NCI-H2171 treated with DMSO at 0.1 percent for 48 hours (cell line): Measurements from ENCODE around the gene MYBPH.

Source experiments
- DNase-seq: peaks from one replicate; lab custom pipeline; 2025; lab: John Stamatoyannopoulos, UW

The MYBPH gene

GRCh38 chr1:203175237-203175826, at the start of gene MYBPH:
MYBPH (minus strand) TSS chr1:203175826; CDS start chr1:203175755, 71 bp downstream.
- DNase-seq = no peak

DNA sequence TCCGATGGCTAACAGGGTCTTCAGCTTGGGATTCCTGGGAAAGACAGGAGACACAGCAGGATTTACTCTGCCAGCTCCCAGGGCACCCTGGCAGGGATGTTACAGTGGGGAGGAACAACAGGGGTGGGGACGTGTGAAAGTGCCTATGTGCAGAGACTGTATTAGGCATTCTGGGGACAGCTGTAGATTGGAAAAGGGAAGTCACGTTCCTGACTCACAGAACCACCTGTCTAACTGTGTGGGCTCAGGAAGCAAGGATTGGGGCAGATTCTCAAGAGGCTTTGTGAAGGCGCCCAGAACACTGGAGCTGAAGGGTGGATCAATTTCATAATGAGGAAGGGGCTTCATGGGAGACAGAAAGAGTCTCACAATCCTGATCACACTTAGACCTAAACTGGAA, 49.4 kb upstream of the MYBPH start:
- no peak for DNase-seq

- no peak for DNase-seq
Observed at GRCh38 chr1:203223012-203223775, 47.6 kb upstream of the MYBPH start.

DNA sequence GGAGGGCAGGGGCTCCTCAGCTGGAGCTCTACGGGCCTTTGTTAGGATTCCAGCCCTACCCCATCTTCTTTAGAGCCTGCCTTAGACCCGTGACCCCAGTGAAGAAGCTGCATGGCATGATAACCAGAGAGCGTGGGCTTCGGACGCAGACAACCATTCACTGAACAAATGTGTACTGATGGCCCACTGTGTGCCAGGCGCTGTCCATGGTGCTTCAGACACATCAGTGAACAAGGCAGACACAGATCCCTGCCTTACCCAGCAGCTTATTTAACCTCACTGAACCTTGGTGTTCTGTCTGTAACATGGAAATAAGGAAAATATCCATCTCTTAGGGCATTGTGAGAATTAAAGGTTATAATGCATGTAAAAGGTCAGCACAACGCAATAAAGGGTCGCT, 44.3 kb upstream of the MYBPH start:
- DNase-seq = no peak

GRCh38 chr1:203219171-203219570, 43.5 kb upstream of the MYBPH start:
- DNase-seq = no peak

DNA sequence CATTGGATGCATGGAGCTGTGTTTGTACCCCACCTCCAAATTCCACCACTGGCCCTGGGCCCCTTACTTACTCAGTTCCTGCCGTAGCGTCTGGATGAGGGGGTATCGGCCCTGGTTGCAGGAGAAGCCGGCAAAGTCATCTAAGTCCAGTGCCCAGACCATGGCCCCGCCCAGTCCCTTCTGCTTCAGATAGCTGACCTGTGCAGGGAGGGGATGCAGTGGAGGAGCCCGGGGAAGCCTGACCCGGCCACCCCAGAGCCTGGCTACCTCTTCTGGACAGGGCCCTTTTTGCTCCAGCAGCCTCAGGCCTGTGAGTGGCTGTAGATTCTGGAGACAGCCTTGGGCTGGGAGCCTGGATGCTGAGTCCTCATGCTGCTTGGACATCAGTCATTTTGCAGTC, 42.0 kb upstream of the MYBPH start:
- no peak for DNase-seq

- peak; percentile 60 for DNase-seq
Observed at GRCh38 chr1:203217139-203217655, 41.6 kb upstream of the MYBPH start.

DNA sequence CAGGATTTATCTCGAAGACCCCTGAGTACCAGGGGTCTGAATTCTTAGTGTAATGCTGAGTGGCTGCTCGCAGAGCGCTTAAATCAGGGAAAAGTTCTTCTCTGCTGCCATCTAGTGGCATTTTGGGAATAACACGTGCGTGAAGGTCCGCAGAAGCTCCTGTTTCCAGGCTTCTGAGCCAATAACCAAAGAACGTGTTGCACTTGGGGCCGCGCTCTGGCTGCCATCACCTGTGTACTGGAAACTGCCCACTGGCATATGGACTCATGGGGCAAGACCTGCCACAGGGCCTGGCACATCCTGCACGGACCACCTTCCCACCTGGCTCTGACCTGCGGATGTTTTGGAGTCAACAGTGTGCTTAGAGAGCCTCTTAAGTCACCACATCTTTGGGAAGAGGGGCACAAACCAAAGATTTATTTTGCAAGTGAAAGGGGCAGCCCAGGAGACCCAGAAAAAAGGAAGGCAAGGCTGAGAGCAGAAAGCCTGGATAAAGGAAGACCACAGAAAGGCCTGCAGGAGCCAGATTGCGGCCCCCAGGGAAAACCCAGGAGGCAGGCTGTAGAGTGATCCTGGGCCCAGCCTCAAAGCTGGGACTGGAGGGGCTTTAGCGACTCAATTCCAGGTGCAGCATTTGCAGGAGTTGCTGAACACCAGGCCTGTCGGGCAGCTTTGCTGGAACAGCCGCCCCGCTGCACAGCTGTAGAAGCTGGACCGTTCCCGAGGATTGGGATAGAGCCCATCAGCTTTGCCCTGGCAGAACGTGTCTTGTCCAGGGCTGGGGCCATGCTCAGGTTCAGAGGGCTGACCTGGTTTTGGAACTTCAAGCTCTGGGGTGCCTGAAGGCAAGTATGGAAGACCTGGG, 40.9 kb upstream of the MYBPH start:
- DNase-seq = peak; percentile 83

GRCh38 chr1:203215573-203215972, 39.9 kb upstream of the MYBPH start:
- peak; percentile 42 for DNase-seq

GRCh38 chr1:203214871-203215270, 39.2 kb upstream of the MYBPH start:
- no peak for DNase-seq

- no peak for DNase-seq
Observed at GRCh38 chr1:203213126-203213525, 37.5 kb upstream of the MYBPH start.

DNA sequence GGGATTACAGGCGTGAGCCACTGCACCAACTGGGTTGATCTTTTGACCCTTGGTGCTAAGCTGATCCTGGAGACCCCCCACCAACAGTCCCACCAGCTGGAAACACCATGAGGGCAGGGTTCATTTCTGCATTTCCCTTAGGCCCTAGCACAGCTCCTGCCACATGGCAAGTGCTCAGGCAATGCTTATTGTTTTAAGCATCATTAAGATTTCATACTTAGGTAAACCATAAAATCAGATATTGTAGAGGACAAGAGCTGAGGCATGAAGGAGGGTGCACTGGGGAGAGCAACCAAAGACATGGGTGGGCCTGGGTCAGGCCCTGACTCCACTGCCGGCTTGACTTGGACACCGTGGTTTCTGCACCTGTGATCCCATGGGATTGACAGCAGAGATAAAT, 36.2 kb upstream of the MYBPH start:
- no peak for DNase-seq

DNA sequence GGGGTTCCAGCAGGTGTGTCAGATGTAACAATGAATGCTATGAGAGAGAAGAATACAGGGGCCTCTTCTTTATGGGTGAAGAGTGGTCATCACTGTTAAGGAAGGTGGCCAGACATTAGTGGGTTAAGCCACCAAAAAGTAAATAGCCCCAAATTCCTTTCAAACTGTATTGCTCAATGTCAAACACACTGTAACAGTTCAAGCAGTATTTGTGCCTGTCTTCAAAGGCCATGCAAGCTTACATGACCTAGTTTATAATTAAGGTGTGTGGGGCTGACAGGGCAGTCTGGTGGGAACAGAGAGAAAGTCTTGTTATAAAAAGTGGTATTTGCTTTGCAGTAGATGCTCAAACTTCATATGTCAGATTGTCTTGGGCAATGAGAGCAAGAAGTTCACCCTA, 35.4 kb upstream of the MYBPH start:
- DNase-seq = no peak

DNA sequence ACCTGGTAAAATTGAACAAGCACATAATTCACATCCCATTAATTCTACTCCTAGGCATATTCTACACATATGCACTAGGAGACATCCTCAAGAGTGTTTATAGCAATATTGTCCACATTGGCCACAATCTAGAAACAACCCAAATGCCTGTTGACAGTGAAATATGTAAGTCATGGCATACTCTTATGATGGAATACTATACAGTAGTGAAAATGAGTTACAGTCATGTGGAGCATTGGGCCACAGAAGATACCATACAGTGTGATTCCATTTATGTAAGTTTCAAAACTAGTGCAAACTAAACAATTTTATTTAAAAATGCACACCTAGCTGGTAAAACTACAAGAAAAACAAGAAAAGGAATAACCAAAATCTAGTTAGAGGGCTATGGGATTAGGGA, 34.7 kb upstream of the MYBPH start:
- no peak for DNase-seq

GRCh38 chr1:203208181-203208580, 32.6 kb upstream of the MYBPH start:
- DNase-seq = no peak

DNA sequence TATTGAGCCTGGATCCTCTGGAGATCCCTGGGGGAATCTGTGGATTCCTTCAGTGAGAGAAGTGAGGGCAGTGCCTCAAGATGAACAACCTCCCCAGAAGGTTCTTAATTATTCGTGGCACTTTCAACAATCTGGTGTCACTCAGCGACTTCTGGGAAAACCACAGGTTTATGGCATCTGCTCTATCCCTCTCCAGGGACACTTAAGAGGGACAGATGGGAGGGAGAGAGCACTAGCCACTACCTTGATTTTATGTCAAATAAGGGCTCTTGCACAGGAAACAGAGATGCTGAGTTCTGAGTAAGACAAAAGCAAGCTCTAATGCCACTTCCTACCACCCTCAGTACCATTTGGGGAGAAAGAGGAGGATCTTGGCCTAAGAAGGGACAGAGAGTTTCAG, 32.1 kb upstream of the MYBPH start:
- DNase-seq = peak; percentile 85

DNA sequence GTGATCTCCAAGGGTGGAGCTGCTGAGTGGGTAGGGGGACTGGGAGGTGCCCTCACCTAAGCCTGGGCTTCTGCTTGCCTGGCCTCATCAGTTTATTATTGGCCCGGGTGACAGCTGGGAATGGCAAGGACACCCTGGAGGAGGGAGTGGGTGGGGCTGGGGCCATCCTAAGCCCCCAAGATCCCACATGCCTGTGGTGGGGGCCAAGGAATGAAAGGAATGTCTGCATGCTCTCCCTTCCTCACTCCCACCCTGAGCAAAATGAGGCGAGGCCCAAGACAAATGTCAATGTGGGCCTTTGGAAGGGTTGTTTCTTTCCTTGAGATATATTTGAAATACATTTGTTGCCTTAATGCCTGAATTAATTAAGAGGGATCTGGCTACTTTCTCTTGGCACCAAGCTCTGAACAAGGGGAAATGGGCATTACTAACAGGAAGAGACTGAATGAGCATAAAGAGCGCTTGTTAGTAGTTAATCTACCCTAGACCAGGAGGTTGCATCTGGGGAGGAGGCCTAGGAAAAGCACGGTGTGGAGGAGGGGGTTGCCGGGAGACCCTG, 30.6 kb upstream of the MYBPH start:
- no peak for DNase-seq

GRCh38 chr1:203204756-203205155, 29.1 kb upstream of the MYBPH start:
- DNase-seq = no peak

DNA sequence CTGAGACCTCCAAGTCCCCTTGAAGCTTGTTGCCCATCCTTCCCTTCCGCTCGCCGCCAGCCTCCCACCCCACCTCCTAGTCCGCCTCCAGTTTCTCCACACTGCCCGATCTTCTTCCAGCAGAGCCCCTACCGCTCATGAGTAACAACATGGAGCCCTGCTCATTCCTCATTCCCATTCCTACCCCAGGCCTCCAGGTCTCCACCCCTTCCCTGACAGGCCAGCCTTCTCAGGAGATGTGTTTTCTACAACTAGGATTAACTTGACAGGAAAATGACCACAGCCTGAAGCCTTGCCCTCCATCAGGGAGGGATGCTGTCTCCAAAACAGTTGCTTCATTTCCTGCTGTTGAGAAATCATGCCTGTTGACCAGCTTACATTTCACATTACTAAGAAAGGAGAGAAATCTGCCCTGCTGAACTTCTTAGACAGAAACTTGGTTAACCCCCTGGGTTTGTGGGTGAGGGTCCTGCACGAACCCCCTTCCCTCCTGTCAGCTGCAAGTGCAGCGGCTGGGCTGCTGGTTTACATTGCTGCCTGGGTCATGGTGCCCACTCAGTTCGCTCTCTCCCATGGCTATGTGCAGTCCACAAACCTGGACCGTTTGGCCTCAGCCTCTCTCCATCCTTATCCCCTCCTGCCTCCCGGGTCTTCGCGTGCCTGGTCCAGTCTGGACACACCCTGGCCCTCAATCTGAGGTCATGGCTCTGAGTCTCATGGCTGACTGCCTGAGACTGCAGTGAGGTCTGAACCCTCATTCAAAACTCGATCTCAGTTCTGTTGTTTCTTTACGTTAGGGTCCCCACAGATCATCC, 27.0 kb upstream of the MYBPH start:
- no peak for DNase-seq

GRCh38 chr1:203201516-203202205, 26.0 kb upstream of the MYBPH start:
- no peak for DNase-seq

DNA sequence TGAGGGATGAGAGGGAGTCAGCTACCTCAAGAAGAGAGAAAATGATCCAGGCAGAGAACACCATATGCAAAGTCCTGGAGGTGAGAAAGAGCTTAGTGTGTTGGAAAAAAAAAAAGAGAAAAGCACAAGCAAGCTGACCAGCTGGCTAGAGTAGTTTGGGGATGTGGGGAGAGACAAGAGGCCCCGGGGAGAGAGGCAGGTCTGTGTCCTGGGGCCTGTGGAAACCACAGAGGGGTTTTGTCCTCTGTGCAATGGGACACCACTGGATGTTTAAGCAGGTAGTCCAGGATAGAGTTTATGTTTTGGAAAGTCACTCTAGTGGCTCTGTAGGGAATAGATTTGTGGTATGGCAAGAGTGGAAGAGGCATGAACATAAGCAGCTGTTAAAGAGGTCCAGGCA, 25.3 kb upstream of the MYBPH start:
- no peak for DNase-seq
